Sigmoid colon (tissue), 4 donors: ENCODE data around the gene MRPS27.

Source experiments
- POLR2A ChIP-seq, 2 donors: fragments of 450-650 bp; IDR thresholded peaks; one replicate each; pipeline ENCODE4 v1.6.1; 2016; ENCODE audit warnings: antibody characterized with exemption in 2 of 2, mild to moderate bottlenecking in 2 of 2, moderate library complexity in 2 of 2
- POLR2AphosphoS5 ChIP-seq, 4 donors: sonication (generic); formaldehyde crosslinking; IDR thresholded peaks; one replicate each; pipeline ENCODE4 v1.6.1; 2017; ENCODE audit warnings: antibody characterized with exemption in 4 of 4
- TF ChIP-seq, protein P1 (sequence below), 4 experiments: fragments of 450-650 bp in 3 of 4; fragments of 200-600 bp in 1 of 4; IDR thresholded peaks; one replicate each; pipeline ENCODE4 v1.5.1; 2016 to 2019; ENCODE audit warnings: antibody characterized with exemption in 4 of 4, mild to moderate bottlenecking in 3 of 4, moderate library complexity in 2 of 4

DNA sequence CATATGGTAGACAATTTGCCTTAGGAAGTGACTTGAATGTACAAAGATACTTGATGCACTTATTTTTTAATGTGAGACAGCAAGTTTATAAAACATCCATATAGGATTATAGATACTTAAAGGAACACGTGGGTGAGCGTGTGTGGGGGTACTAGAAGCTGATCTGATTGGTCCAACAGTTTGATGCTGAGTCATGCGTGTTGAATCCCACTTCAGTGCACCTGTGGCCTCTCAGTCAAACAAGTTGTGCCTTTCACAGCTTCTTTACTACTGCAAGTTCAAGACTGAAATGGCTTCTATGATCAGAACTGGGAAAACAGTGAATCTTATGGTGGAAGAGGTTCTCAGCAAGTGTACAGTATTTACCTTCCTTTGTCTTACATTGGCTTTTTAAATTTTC is 113.9 kb downstream of the MRPS27 start:
- TF ChIP-seq, protein P1, sequence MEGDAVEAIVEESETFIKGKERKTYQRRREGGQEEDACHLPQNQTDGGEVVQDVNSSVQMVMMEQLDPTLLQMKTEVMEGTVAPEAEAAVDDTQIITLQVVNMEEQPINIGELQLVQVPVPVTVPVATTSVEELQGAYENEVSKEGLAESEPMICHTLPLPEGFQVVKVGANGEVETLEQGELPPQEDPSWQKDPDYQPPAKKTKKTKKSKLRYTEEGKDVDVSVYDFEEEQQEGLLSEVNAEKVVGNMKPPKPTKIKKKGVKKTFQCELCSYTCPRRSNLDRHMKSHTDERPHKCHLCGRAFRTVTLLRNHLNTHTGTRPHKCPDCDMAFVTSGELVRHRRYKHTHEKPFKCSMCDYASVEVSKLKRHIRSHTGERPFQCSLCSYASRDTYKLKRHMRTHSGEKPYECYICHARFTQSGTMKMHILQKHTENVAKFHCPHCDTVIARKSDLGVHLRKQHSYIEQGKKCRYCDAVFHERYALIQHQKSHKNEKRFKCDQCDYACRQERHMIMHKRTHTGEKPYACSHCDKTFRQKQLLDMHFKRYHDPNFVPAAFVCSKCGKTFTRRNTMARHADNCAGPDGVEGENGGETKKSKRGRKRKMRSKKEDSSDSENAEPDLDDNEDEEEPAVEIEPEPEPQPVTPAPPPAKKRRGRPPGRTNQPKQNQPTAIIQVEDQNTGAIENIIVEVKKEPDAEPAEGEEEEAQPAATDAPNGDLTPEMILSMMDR (IDR thresholded peaks at IDR 0.05) = no peak
- TF ChIP-seq POLR2A (IDR thresholded peaks at IDR 0.05) = no peak
- TF ChIP-seq POLR2AphosphoS5 (IDR thresholded peaks at IDR 0.05) = no peak
